GM21619 (cell line): ENCODE data around the gene COLEC11.

Experiments
- ATAC-seq: cut with Tn5 transposase; IDR thresholded peaks from one replicate; pipeline ENCODE4 v1.9.1; 2021; ENCODE audit not compliant: unreplicated experiment

The COLEC11 gene

DNA sequence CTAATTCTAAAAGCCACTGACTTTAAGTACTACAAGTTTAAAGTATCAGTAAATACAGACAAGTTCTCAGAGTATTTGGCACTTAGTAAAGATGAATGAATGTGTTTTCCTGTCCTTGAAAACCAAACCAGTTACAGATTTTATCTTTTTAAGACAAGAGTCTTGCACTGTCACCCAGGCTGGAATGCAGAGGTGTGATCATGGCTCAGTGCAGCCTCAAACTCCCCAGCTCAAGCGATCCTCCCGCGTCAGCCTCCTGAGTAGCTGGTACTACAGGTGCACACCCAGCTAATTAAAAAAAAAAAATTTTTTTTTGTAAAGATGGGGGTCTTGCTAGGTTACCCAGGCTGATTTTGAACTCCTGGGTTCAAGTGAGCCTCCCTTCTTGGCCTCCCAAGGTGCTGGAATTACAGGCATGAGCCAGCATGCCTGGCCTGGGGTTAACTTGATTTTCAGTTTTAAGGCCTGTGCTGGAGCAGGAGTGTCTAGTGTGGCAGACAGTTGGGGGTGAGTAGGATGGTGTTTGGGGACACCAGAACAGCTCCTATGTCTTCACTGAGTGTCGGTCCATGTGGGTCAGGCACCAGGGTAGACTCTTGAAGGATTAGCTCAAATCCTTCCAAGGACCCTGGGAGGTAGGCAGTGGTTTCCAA, 10.2 kb upstream of the COLEC11 start:
- ATAC-seq: no peak

GRCh38 chr2:3585261-3586109, 9.4 kb upstream of the COLEC11 start:
- ATAC-seq: no peak

GRCh38 chr2:3586220-3586619, 8.7 kb upstream of the COLEC11 start:
- ATAC-seq: no peak

- no peak for ATAC-seq
Measured at GRCh38 chr2:3587021-3587420, 7.9 kb upstream of the COLEC11 start.

DNA sequence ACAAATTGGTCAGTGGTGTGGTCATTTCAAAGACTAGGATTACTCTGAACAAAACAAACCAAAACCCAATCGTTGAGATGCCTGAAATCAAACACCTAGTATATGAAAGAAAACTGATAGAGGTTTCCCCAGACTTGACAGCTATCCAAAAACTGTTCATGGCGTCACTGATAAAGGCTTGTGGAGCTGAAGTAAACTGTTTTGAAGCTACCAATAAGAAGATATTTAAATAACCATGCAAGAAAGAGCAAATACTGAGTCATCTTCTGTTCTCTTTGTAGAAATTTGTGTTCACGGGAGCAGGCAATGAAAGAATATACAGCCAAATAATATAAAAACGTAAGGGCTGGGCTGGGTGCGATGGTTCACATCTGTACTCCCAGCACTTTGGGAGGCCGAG, 7.5 kb upstream of the COLEC11 start:
- no peak for ATAC-seq

DNA sequence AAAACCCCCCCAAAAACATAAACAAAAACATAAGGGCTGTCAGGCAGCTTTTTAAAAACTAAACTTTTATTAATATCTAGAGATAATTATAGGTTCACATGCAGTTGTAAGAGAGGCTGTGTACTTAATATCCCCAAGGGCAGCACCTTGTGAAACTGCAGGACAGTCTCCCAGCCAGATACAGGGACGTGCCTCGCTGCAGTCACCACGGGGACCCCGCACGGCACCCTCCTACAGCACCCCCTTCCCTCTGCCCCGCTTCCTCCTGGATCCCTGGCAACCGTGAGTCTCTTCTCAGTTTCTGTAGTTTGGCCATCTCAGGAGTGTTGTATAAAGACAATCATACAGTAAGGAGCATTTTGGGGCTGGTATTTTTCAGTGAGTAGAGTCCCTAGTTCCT, 6.8 kb upstream of the COLEC11 start:
- no peak for ATAC-seq

- ATAC-seq: no peak
Measured at GRCh38 chr2:3589086-3589485, 5.8 kb upstream of the COLEC11 start.

GRCh38 chr2:3595404-3595803, 492 bp downstream of the COLEC11 start:
- ATAC-seq: no peak

DNA sequence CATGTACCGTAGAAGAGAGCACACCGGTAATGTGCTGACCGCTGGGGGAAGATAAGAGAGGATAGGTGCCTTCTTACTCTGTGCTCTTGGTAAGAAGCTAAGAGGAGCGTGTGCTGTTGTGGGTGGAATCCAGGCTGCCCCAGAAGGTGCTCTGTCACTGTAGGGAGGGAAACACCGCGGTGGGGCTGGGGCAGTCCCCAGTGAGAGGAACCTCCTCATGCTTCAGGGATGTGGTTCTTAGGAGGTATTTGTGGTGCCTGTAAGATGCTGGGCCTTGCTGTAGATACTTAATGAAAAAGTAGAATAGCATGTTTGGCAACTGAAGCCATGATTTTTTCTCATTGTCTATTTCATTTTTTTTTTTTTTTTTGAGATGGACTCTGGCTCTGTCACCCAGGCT, 1.1 kb downstream of the COLEC11 start:
- peak; percentile 89 for ATAC-seq

GRCh38 chr2:3596901-3597417, 2.0 kb downstream of the COLEC11 start:
- no peak for ATAC-seq

DNA sequence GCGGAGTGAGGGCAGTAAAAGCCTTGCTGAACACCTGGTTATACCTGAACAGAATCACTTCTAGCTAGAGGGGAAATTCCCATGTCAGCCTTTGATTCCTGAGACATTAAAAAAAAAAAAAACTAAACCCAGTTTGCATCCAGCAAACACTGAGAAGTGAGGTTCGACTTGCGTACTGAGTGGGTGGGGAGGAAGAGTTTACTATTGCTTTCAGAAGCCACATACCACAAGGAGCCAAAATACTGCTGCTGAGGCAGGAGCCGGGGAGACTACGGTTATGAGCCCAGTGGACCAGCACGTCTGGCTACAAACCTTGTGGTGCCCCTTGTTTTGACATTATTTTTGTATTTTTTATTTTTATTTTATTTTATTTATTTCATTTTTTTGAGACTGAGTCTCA, 2.7 kb downstream of the COLEC11 start:
- ATAC-seq: peak; percentile 45

DNA sequence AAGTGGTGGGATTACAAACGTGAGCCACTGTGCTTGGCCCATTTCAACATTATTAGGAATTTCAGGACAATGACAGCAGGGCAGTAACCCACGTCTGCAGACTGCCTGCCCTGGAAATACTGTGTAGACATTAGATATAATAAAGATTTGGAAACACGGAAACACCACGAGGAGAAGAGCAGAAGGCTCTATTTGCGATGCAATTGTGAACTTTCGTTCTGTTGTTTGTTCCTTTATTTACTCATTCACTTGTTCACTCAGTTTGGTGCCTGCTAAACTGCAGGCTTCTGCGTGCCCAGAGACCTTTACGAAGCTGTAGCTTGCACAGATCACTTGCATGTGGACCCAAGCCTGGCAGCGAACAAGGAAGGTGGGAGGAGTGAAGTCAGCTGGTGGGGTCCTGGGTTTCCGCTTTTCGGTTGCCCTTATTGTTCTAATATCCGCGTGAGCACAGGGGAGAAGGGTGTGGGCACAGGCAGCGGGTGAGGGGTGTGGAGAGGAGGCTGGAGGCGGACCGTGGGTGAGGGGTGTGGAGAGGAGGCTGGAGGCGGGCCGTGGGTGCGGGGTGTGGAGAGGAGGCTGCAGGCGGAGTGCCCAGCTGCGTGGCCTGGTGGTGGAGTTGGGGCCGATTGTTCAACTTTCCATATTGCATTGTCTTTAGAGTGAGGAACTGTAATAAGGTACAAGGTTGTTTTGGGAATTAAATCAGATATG, 3.4 kb downstream of the COLEC11 start:
- no peak for ATAC-seq

- ATAC-seq: no peak
Measured at GRCh38 chr2:3598912-3599854, 4.3 kb downstream of the COLEC11 start.

DNA sequence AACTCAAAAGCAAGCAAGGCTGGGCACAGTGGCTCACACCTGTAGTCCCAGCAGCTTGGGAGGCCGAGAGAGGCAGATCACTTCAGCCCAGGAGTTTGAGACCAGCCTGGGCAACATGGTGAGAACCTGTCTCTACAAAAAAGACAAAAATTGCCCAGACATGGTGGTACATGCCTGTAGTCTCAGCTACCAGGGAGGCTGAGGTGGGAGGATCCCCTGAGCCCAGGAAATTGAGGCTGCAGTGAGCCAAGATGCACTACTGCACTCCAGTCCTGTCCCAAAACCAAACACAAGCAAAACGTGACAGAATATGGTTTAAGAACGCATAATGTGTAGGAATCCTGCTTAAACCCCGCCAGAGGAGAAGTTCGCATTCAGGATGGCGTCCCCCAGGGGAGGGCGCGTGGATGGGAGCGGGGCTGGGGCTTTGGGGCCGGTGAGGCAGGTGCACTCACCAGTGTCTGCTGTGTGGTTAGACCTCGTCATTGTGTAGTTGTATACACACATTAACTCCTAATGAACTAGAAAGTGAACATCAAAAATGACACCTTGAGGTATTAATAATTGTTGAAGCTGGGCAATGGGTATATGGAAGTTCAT, 5.4 kb downstream of the COLEC11 start:
- ATAC-seq: no peak

GRCh38 chr2:3601561-3602271, 6.8 kb downstream of the COLEC11 start:
- ATAC-seq: no peak

DNA sequence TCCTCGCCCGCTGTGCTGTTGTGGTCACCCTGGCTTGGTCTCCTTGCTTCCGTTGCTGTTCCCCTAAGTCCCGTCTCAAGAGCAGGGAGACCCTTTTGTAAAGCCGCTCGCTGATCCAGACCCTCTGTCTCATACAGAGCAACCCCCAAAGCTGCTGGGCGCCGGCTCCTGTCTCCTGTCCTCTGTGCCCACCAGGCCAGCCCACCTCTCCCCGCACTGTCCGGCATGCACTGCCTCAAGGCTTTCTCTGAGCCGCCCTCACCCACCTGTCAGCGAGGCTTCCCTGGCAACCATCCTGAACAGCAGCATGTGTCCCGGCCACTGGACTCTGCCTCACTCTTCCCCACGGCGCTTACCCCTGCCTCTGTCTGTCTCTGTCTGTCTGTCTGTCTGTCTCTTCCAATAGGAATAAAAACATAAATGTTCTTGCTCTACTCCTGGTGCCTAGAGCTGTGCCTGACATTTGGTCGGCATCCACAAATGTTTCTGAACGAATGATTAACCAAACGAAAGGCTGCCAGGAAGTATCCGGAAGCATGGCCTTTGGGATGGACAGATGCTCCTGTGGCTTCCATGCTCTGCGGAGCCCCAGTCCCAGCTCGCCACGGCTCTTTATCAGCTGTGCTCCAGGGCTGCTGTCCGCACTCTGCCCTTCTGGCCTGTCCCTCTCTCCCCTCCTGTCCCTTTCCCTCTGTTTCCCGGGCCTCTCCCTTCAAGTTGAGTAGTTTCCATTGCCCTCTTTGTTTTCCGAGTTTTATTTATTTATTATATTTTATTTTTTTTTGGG, 7.8 kb downstream of the COLEC11 start:
- no peak for ATAC-seq

GRCh38 chr2:3603536-3604206, 8.8 kb downstream of the COLEC11 start:
- no peak for ATAC-seq

DNA sequence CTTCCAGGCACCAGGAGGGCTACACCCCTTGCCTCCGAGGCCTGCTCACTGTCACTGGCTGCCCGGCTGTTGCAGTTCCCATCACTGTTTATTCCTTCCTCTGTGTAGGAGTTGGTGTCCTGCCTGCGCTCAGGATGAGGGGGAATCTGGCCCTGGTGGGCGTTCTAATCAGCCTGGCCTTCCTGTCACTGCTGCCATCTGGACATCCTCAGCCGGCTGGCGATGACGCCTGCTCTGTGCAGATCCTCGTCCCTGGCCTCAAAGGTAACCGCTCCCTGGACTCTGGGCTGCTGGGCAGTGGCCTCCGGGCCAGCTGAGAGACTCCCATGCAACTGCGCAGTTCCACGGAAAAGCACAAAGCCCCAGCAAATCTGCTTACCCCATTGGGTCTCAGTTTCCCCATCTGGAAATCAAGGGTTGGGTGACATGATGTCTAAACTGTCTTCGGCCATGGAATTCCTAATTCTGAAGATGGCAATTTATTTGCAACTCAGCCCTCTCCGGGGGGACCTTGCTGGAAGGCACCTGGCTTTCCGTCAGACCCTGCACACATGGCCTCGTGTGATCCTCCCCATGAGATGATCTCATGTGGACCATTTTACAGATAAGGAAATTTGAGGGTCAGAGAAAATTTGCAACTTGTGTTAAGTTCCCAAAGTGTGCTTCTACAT, 9.4 kb downstream of the COLEC11 start:
- no peak for ATAC-seq
